HFFc6 (cell line): ENCODE results near the gene AQR. TPM values are rescaled to one million over a fixed set of nuclear protein-coding genes. Genes with fewer than 3 reads are reported as not detected.

Source experiments
- DNase-seq: peaks from one replicate; pipeline ENCODE4 v3.0.0-alpha.2; 2018
- H3K27ac Mint-ChIP-seq: 2 replicates; pipeline ENCODE4 v1.8.0; 2020; ENCODE audit warnings: mild to moderate bottlenecking, mixed read lengths
- H3K27me3 Mint-ChIP-seq: 2 replicates; pipeline ENCODE4 v1.8.0; 2021; ENCODE audit warnings: mild to moderate bottlenecking, moderate library complexity, mixed read lengths; ENCODE audit not compliant: insufficient read depth
- H3K36me3 Mint-ChIP-seq: 2 replicates; pipeline ENCODE4 v1.8.0; 2021; ENCODE audit warnings: low read depth, mixed read lengths
- H3K4me1 Mint-ChIP-seq: 2 replicates; pipeline ENCODE4 v1.8.0; 2020; ENCODE audit warnings: low read depth, mixed read lengths
- H3K4me3 Mint-ChIP-seq: 2 replicates; pipeline ENCODE4 v1.8.0; 2020; ENCODE audit warnings: mild to moderate bottlenecking, moderate library complexity, mixed read lengths
- H3K9me3 Mint-ChIP-seq: 2 replicates; pipeline ENCODE4 v1.8.0; 2020; ENCODE audit warnings: mild to moderate bottlenecking, mixed read lengths
- CTCF ChIP-seq: fragments of 200-600 bp; sonication (generic); IDR thresholded peaks from 2 replicates; pipeline ENCODE4 v1.5.0; 2021; ENCODE audit warnings: antibody characterized with exemption, mild to moderate bottlenecking
- total RNA-seq, 6 experiments: library from RNA; stranded (reverse); fragmentation: NEBNext Ultra II Directional; extraction: Animal tissue kit (Norgen Biotek cat#: 25700); gene quantifications; 2 replicates in 1 of 6; 3 replicates in 5 of 6; pipeline ENCODE4 v1.2.3, GENCODE V29; 2021

AQR gene
- total RNA-seq, 6 experiments from 2014 or later, result 24.9 to 31.1 (median 28.9) TPM

GRCh38 chr15:35003928-35004327 lies 34.4 kb upstream of the AQR start:
- TF ChIP-seq CTCF, result no peak
- no peaks in the 10 kb centered on the region for H3K9me3 Mint-ChIP-seq
- H3K27me3 Mint-ChIP-seq, result peaks cover 13% of the 10 kb centered on the region
- H3K36me3 Mint-ChIP-seq, result no peaks in the 10 kb centered on the region
- DNase-seq, result no peak
- peaks cover 9% of the 10 kb centered on the region for H3K4me1 Mint-ChIP-seq
- no peak overlapping the region for H3K4me3 Mint-ChIP-seq
- no peak overlapping the region for H3K27ac Mint-ChIP-seq

- H3K27ac Mint-ChIP-seq, result peak overlapping the region; percentile 39
- TF ChIP-seq CTCF, result no peak
- H3K27me3 Mint-ChIP-seq, result peaks cover 11% of the 10 kb centered on the region
- peak; percentile 75 for DNase-seq
- peaks cover 9% of the 10 kb centered on the region for H3K4me1 Mint-ChIP-seq
- no peaks in the 10 kb centered on the region for H3K9me3 Mint-ChIP-seq
- no peak overlapping the region for H3K4me3 Mint-ChIP-seq
- H3K36me3 Mint-ChIP-seq, result no peaks in the 10 kb centered on the region
Measured at GRCh38 chr15:35000511-35000910, 31.0 kb upstream of the AQR start.

DNA sequence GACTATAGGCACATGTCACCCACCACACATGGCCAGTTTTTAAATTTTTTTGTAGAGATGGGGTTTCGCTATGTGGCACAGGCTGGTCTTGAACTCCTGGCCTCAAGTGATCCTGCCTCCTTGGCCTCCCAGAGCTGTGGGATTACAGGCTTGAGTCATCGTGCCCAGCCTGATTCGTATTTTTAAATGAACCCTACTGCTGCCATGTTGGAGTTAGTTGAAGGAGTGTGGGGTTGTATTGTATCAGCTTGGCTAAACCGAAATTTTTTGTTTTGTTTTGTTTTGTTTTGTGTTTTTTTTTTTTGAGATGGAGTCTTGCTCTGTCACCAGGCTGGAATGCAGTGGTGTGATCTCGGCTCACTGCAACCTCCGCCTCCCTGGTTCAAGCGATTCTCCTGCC lies 30.4 kb upstream of the AQR start:
- H3K4me3 Mint-ChIP-seq, result no peak overlapping the region
- H3K4me1 Mint-ChIP-seq, result peaks cover 9% of the 10 kb centered on the region
- no peak overlapping the region for H3K27ac Mint-ChIP-seq
- no peaks in the 10 kb centered on the region for H3K9me3 Mint-ChIP-seq
- TF ChIP-seq CTCF, result no peak
- H3K36me3 Mint-ChIP-seq, result no peaks in the 10 kb centered on the region
- H3K27me3 Mint-ChIP-seq, result peaks cover 8% of the 10 kb centered on the region
- DNase-seq, result no peak

DNA sequence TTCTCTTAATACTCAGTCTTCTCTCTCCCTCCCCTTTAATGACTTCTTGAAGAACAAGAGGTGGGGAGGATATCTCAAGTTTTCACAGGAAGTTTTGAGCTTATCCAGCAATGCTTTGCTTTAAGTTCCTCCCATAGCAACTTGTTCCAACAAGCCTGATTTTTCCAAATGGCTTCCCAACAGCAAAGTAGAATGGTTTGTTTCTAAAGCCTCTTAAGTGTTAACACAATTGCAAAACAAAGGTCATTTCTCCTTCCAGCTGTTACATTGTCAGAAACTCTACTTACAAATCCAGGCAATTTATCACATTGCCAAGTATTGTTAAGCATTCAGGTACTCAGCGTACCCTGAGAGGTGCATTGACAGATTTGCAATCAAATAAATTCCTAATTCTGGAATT lies 25.4 kb upstream of the AQR start:
- Mint-ChIP-seq H3K27me3 (no peaks in the 10 kb centered on the region; the same call in none of the 2 replicates), H3K36me3 (no peaks in the 10 kb centered on the region), H3K9me3 (no peaks in the 10 kb centered on the region), H3K27ac (no peak overlapping the region), H3K4me3 (no peak overlapping the region), H3K4me1 (peaks cover 14% of the 10 kb centered on the region)
- TF ChIP-seq CTCF, result no peak
- no peak for DNase-seq

GRCh38 chr15:34993877-34994276 lies 24.3 kb upstream of the AQR start:
- no peak for TF ChIP-seq CTCF
- Mint-ChIP-seq H3K36me3 (no peaks in the 10 kb centered on the region), H3K27ac (no peak overlapping the region), H3K4me1 (peaks cover 21% of the 10 kb centered on the region), H3K9me3 (no peaks in the 10 kb centered on the region), H3K4me3 (no peak overlapping the region), H3K27me3 (no peaks in the 10 kb centered on the region; the same call in none of the 2 replicates)
- no peak for DNase-seq

- Mint-ChIP-seq H3K27ac (no peak overlapping the region), H3K4me3 (no peak overlapping the region), H3K36me3 (no peaks in the 10 kb centered on the region), H3K27me3 (no peaks in the 10 kb centered on the region; the same call in 1 of the 2 replicates), H3K4me1 (peaks cover 21% of the 10 kb centered on the region), H3K9me3 (no peaks in the 10 kb centered on the region)
- DNase-seq, result no peak
- no peak for TF ChIP-seq CTCF
Measured at GRCh38 chr15:34993412-34993811, 23.9 kb upstream of the AQR start.
